HUES48 (cell line): Measurements from ENCODE around the gene MIA3.

ENCODE experiments used
- H3K27ac ChIP-seq: one replicate; pipeline ENCODE4 v1.7.0; 2013; ENCODE audit warnings: low read depth, low read length, inconsistent platforms
- H3K27me3 ChIP-seq: 2 replicates; pipeline ENCODE4 v1.6.1; 2013; ENCODE audit warnings: mild to moderate bottlenecking, low read length; ENCODE audit not compliant: control insufficient read depth, insufficient read depth
- H3K36me3 ChIP-seq: 2 replicates; pipeline ENCODE4 v1.6.1; 2013; ENCODE audit warnings: low read length; ENCODE audit not compliant: control insufficient read depth, insufficient read depth
- H3K4me1 ChIP-seq: 2 replicates; pipeline ENCODE4 v1.6.1; 2013; ENCODE audit warnings: mild to moderate bottlenecking, low read length; ENCODE audit not compliant: control insufficient read depth, insufficient read depth
- H3K4me3 ChIP-seq: 2 replicates; pipeline ENCODE4 v1.5.1; 2013; ENCODE audit warnings: mild to moderate bottlenecking, low read depth, low read length
- H3K9ac ChIP-seq: 2 replicates; pipeline ENCODE4 v1.6.1; 2013; ENCODE audit warnings: mild to moderate bottlenecking, low read depth, low read length, moderate library complexity
- H3K9me3 ChIP-seq: 2 replicates; pipeline ENCODE4 v1.6.1; 2013; ENCODE audit warnings: low read length; ENCODE audit not compliant: control insufficient read depth, insufficient read depth

The MIA3 gene

GRCh38 chr1:222642468-222642867 is 24.6 kb downstream of the MIA3 start:
- H3K9ac ChIP-seq: no peak overlapping the region
- H3K36me3 ChIP-seq: peaks cover 30% of the 10 kb centered on the region
- no peak overlapping the region for H3K4me3 ChIP-seq
- H3K27me3 ChIP-seq: no peaks in the 10 kb centered on the region
- no peak overlapping the region for H3K27ac ChIP-seq
- peaks cover 8% of the 10 kb centered on the region for H3K4me1 ChIP-seq
- no peaks in the 10 kb centered on the region for H3K9me3 ChIP-seq

GRCh38 chr1:222643606-222643937 is 25.7 kb downstream of the MIA3 start:
- H3K27ac ChIP-seq: peak overlapping the region; percentile 98

GRCh38 chr1:222643938-222644635 is 26.2 kb downstream of the MIA3 start:
- Histone ChIP-seq H3K9me3 (no peaks in the 10 kb centered on the region), H3K4me1 (peaks cover 8% of the 10 kb centered on the region), H3K27ac (peak overlapping the region; percentile 98), H3K4me3 (peak overlapping the region; percentile 99), H3K9ac (peak overlapping the region; percentile 92), H3K27me3 (no peaks in the 10 kb centered on the region), H3K36me3 (peaks cover 27% of the 10 kb centered on the region)

More at GRCh38 chr1:222643606-222643937, 25.7 kb downstream of the MIA3 start:
- H3K9ac ChIP-seq: peak overlapping the region; percentile 92
- peaks cover 31% of the 10 kb centered on the region for H3K36me3 ChIP-seq
- peaks cover 8% of the 10 kb centered on the region for H3K4me1 ChIP-seq
- H3K27me3 ChIP-seq: no peaks in the 10 kb centered on the region
- H3K4me3 ChIP-seq: peak overlapping the region; percentile 99
- H3K9me3 ChIP-seq: no peaks in the 10 kb centered on the region

GRCh38 chr1:222644636-222644980 is 26.7 kb downstream of the MIA3 start:
- Histone ChIP-seq H3K9ac (peak overlapping the region; percentile 73), H3K36me3 (peaks cover 30% of the 10 kb centered on the region), H3K4me1 (peaks cover 8% of the 10 kb centered on the region), H3K4me3 (peak overlapping the region; percentile 99), H3K27ac (peak overlapping the region; percentile 98), H3K27me3 (no peaks in the 10 kb centered on the region), H3K9me3 (no peaks in the 10 kb centered on the region)

GRCh38 chr1:222652676-222653075 is 34.8 kb downstream of the MIA3 start:
- Histone ChIP-seq H3K9ac (no peak overlapping the region), H3K4me3 (no peak overlapping the region), H3K27me3 (no peaks in the 10 kb centered on the region), H3K4me1 (no peaks in the 10 kb centered on the region), H3K27ac (no peak overlapping the region), H3K9me3 (no peaks in the 10 kb centered on the region), H3K36me3 (peaks cover 91% of the 10 kb centered on the region)

GRCh38 chr1:222653178-222653827 is 35.4 kb downstream of the MIA3 start:
- Histone ChIP-seq H3K27ac (no peak overlapping the region), H3K9ac (no peak overlapping the region), H3K27me3 (no peaks in the 10 kb centered on the region), H3K9me3 (no peaks in the 10 kb centered on the region), H3K4me1 (no peaks in the 10 kb centered on the region), H3K4me3 (no peak overlapping the region), H3K36me3 (peaks cover 92% of the 10 kb centered on the region)

- H3K9me3 ChIP-seq: no peaks in the 10 kb centered on the region
- H3K4me1 ChIP-seq: no peaks in the 10 kb centered on the region
- H3K27me3 ChIP-seq: no peaks in the 10 kb centered on the region
- no peak overlapping the region for H3K9ac ChIP-seq
- H3K36me3 ChIP-seq: peaks cover 97% of the 10 kb centered on the region
- no peak overlapping the region for H3K27ac ChIP-seq
- H3K4me3 ChIP-seq: no peak overlapping the region
Observed at GRCh38 chr1:222654849-222655248, 37.0 kb downstream of the MIA3 start.

- peaks cover 97% of the 10 kb centered on the region for H3K36me3 ChIP-seq
- H3K4me3 ChIP-seq: no peak overlapping the region
- H3K4me1 ChIP-seq: no peaks in the 10 kb centered on the region
- H3K9me3 ChIP-seq: no peaks in the 10 kb centered on the region
- H3K27me3 ChIP-seq: no peaks in the 10 kb centered on the region
- H3K27ac ChIP-seq: no peak overlapping the region
- no peak overlapping the region for H3K9ac ChIP-seq
Observed at GRCh38 chr1:222656391-222657155, 38.7 kb downstream of the MIA3 start.

- Histone ChIP-seq H3K4me3 (no peak overlapping the region), H3K9me3 (no peaks in the 10 kb centered on the region), H3K9ac (no peak overlapping the region), H3K27me3 (no peaks in the 10 kb centered on the region), H3K4me1 (no peaks in the 10 kb centered on the region), H3K36me3 (peaks cover 97% of the 10 kb centered on the region), H3K27ac (no peak overlapping the region)
Observed at GRCh38 chr1:222657899-222658298, 40.0 kb downstream of the MIA3 start.

GRCh38 chr1:222663431-222663934 is 45.6 kb downstream of the MIA3 start:
- no peaks in the 10 kb centered on the region for H3K4me1 ChIP-seq
- no peaks in the 10 kb centered on the region for H3K27me3 ChIP-seq
- no peaks in the 10 kb centered on the region for H3K9me3 ChIP-seq
- H3K4me3 ChIP-seq: no peak overlapping the region
- H3K9ac ChIP-seq: no peak overlapping the region
- H3K27ac ChIP-seq: no peak overlapping the region
- H3K36me3 ChIP-seq: peaks cover 95% of the 10 kb centered on the region

- H3K9ac ChIP-seq: no peak overlapping the region
- no peaks in the 10 kb centered on the region for H3K27me3 ChIP-seq
- no peak overlapping the region for H3K4me3 ChIP-seq
- H3K27ac ChIP-seq: no peak overlapping the region
- H3K9me3 ChIP-seq: no peaks in the 10 kb centered on the region
- H3K4me1 ChIP-seq: no peaks in the 10 kb centered on the region
- peaks cover 81% of the 10 kb centered on the region for H3K36me3 ChIP-seq
Observed at GRCh38 chr1:222665964-222666363, 48.1 kb downstream of the MIA3 start.
